Heart left ventricle (tissue), 16 donors: ENCODE measurements around the gene MFSD6L. TPM values are rescaled to one million over a fixed set of nuclear protein-coding genes. Genes with fewer than 3 reads are reported as not detected.

ENCODE experiments used
- ATAC-seq, 4 donors: fragments of 200-7000 bp; cut with Tn5 transposase; one replicate each; pipeline ENCODE4 v1.9.1; 2020 to 2022; ENCODE audit warnings: moderate library complexity in 4 of 4, mild to moderate bottlenecking in 3 of 4, moderate number of reproducible peaks in 1 of 4
- DNase-seq, 5 donors: peaks; one replicate each; pipeline ENCODE4 v3.0.0-alpha.2; 2020
- H3K27ac ChIP-seq, 12 donors: fragments of 200-600 bp; sonication (generic) in 4 of 12; one replicate each; pipeline versions ENCODE4 v1.5.0 to v1.8.0; 2016 to 2022; ENCODE audit warnings: mild to moderate bottlenecking in 2 of 12
- H3K27me3 ChIP-seq, 9 donors: fragments of 200-600 bp; sonication (generic) in 2 of 9; one replicate each; pipeline versions ENCODE4 v1.5.1 to v1.8.0; 2016 to 2022; ENCODE audit warnings: mild to moderate bottlenecking in 3 of 9
- H3K36me3 ChIP-seq, 9 donors: fragments of 200-600 bp; sonication (generic) in 2 of 9; one replicate each; pipeline versions ENCODE4 v1.5.0 to v1.8.0; 2018 to 2022; ENCODE audit warnings: mild to moderate bottlenecking in 2 of 9
- H3K4me1 ChIP-seq, 12 donors: fragments of 200-600 bp; sonication (generic) in 4 of 12; one replicate each; pipeline versions ENCODE4 v1.5.0 to v1.8.0; 2016 to 2022; ENCODE audit warnings: mild to moderate bottlenecking in 3 of 12
- H3K4me3 ChIP-seq, 12 donors: fragments of 200-600 bp; sonication (generic) in 4 of 12; one replicate each; pipeline versions ENCODE4 v1.5.0 to v1.8.0; 2017 to 2022; ENCODE audit warnings: mild to moderate bottlenecking in 9 of 12, moderate library complexity in 4 of 12
- H3K9me3 ChIP-seq, 12 donors: fragments of 200-600 bp; sonication (generic) in 4 of 12; one replicate each; pipeline versions ENCODE4 v1.5.0 to v1.8.0; 2016 to 2022; ENCODE audit warnings: mild to moderate bottlenecking in 1 of 12
- POLR2A ChIP-seq, 2 donors: fragments of 450-650 bp; IDR thresholded peaks; one replicate each; pipeline ENCODE4 v1.6.1; 2017; ENCODE audit warnings: antibody characterized with exemption in 2 of 2, mild to moderate bottlenecking in 2 of 2, moderate library complexity in 2 of 2
- WGBS, 4 donors: extraction: QIAGEN DNeasy Blood & Tissue Kit in 2 of 4; methylation state at CpG; one replicate each; pipeline versions ENCODE4 v1.1.5 to v1.1.7; 2013 to 2018; 5-methylcytosine and 5-hydroxymethylcytosine counted together
- intact Hi-C, 10 donors: fragments of 100-400 bp; cut with DNase I; formaldehyde crosslinking; loops; one replicate each; pipeline versions ENCODE4 v1.11.1 to v1.14.2; 2022
- polyA plus RNA-seq, 2 donors: library from polyadenylated mRNA; stranded (reverse); fragments of 200-250 nt; gene quantifications; one replicate each; pipeline ENCODE4 v1.2.3, GENCODE V29; 2013
- total RNA-seq, 9 donors: library from RNA; depleted of rRNA in 2 of 9; stranded (reverse); fragments of >200 nt in 2 of 9; fragmentation: NEBNext Ultra II Directional in 3 of 9; extraction: Animal tissue kit (Norgen Biotek cat#: 25700) in 3 of 9; gene quantifications; one replicate each; pipeline versions ENCODE4 v1.1.0 to v1.2.4, GENCODE V29; 2016 to 2023
- TF ChIP-seq, protein P1 (sequence below), 12 donors: fragments of 200-600 bp; sonication (generic) in 4 of 12; IDR thresholded peaks; one replicate each; pipeline versions ENCODE4 v1.5.0 to v1.8.0; 2018 to 2022; ENCODE audit warnings: antibody characterized with exemption in 12 of 12, mild to moderate bottlenecking in 5 of 12
- donor health status: ischemic (EF 13 %, LVEDD 7.1; RV severe dilation, severe dysfunction).
- donor health status: healthy with polysubstance abuse.
- donor health status: DM: no; HTN: yes; CAD: no.
- donor health status: DM: no; HTN: no; CAD: no.
- donor health status: ischemic (EF 25% LVEDD 6.9; RV normal size, moderate dysfunction).
- donor health status: ischemic (EF 25% LVEDD 5.7; RV mildly dilated, moderate dysfunction).
- donor health status: healthy.
- donor health status: DM: yes; HTN: yes; CAD: no.
- donor health status: ischemic (EF 35%, LVEDD 5.7; RV mildly dilated, moderate dysfunction).
- donor health status: nonischemic (EF 11% LVEDD 7.7; RV severe dilation, severe dysfunction).
- donor health status: DM: yes; HTN: yes; CAD: no.
- donor health status: PGD.
- donor health status: ischemic (EF 29% LVEDD 5.4; RV normal size, mild dysfunction).
- donor health status: nonischemic (EF 23%, LVEDD 6.1; RV moderate dilation, normal function).

Gene MFSD6L
- total and polyA plus RNA-seq, 11 donors = 0.08 to 0.43 (median 0.21) TPM; not detected in 8

DNA sequence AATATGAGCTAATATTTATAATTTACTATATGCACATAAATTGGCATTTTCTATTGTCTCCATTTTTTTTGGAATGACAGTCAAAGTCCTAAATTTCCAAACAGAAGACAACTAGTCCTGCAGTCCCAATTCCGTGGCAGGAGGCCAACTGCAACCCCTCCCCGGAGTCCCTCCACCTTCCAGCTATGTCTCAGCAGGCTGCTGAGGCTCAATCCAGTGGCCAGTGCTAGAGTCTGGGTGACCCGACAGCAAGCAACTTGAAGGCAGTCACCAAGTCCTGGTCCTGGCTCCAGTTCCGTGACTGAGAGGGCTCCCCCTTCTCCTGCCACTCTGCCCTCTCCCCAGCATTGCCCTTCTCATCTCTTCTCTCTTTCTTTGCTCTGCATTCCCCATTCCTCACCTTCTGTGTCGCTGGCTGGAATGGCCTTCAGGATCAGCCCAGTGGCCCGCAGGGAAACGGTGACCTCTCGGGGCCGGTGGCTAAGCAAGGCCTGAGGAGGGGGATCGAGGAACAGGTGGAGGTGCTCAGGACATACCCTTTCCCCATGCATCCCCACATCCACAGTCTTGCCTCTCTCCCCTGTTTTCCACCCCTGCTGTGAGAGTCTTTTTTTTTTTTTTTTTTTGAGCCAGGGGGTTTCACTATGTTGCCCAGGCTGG is 22.4 kb upstream of the MFSD6L start:
- Histone ChIP-seq H3K4me3 (no peak overlapping the region), H3K9me3 (peaks cover 0 to 15% (median 3%) of the 10 kb centered on the region in 12 donors), H3K27ac (no peak overlapping the region), H3K27me3 (no peaks in the 10 kb centered on the region), H3K36me3 (no peaks in the 10 kb centered on the region), H3K4me1 (no peaks in the 10 kb centered on the region)
- 87 to 89% (median 88%) methylated on average over 10 of the region's 10 CpGs for WGBS, 4 donors
- ATAC-seq = no peak
- intact Hi-C loops = no loop called here
- TF ChIP-seq, protein P1, sequence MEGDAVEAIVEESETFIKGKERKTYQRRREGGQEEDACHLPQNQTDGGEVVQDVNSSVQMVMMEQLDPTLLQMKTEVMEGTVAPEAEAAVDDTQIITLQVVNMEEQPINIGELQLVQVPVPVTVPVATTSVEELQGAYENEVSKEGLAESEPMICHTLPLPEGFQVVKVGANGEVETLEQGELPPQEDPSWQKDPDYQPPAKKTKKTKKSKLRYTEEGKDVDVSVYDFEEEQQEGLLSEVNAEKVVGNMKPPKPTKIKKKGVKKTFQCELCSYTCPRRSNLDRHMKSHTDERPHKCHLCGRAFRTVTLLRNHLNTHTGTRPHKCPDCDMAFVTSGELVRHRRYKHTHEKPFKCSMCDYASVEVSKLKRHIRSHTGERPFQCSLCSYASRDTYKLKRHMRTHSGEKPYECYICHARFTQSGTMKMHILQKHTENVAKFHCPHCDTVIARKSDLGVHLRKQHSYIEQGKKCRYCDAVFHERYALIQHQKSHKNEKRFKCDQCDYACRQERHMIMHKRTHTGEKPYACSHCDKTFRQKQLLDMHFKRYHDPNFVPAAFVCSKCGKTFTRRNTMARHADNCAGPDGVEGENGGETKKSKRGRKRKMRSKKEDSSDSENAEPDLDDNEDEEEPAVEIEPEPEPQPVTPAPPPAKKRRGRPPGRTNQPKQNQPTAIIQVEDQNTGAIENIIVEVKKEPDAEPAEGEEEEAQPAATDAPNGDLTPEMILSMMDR (IDR thresholded peaks at IDR 0.05) = no peak
- TF ChIP-seq POLR2A (IDR thresholded peaks at IDR 0.05) = no peak
- no peak for DNase-seq

DNA sequence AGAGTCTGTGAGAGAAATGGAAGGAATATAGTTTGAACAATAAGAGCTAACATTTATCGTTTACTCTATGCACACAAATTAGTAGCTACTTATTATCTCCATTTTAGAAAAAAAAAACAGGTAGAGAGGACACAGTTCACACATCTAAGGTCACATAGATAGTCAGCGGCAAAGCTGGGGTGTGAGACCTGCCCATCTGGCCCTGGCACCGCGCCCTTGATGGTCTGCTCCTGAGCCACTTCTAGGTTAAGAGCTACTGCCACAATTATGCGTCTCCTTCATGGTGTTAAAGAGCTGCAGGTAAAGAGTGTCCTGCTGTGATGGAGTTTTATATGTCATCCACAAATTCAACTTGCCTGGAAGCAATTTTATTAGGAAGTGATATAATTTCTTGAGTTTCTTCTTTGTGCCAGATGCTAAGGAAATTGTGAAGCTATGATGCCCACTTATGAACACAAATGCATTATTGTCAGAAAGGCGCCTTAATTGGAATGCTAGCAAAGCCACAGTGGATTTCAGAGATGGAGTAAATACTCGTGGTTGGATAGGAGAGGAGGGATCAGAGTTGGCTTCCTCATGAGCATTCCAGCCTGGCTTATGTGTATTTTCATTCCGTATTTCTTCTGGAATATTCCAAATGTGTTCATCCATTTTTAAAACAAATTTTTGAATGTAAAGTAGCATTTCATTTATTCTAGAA is 21.3 kb upstream of the MFSD6L start:
- peaks cover 0 to 14% (median 3%) of the 10 kb centered on the region in 12 donors for H3K9me3 ChIP-seq
- intact Hi-C loops = no loop called here
- WGBS, 4 donors = 79 to 82% (median 81%) methylated on average over 8 of the region's 8 CpGs

DNA sequence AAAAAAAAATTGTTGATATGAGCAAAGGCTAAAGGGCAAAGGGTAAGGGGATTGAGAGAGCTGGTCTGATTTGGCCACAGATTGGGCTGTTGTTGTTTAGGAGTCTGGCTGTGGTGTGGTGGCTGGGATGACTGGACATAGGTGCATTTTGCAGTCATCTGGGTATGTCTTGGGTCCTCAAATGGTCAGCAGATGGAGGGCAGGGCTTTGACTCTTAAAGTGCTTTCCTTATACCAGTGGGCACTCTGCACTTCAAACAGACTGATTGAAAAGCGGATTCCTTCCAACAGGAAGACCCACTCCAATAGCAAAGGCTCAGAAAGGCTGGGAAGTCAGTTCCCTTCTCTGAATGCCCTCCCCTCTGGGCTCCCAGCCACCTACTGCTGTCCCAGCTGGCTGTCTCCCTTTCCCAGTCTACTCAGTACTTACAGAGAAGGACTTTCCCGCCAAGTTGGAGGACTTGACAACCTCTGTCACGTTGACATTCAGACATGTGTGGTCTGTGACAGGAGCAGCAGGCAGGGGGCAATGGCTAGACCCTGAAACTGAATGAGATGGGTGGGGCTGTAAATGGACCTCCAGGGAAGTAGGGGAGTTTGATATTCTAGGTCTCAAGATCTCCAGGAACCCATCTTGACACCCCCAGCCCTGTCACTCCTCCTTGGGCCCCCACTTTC is 19.6 kb upstream of the MFSD6L start:
- WGBS, 4 donors = 31 to 48% (median 40%) methylated on average over 3 of the region's 3 CpGs

More for the DNA sequence above, 21.3 kb upstream of the MFSD6L start:
- TF ChIP-seq, protein P1 (IDR thresholded peaks at IDR 0.05) = no peak
- TF ChIP-seq POLR2A (IDR thresholded peaks at IDR 0.05) = no peak
- Histone ChIP-seq H3K4me1 (no peaks in the 10 kb centered on the region), H3K27me3 (no peaks in the 10 kb centered on the region), H3K36me3 (no peaks in the 10 kb centered on the region), H3K4me3 (no peak overlapping the region), H3K27ac (no peak overlapping the region)
- DNase-seq = no peak
- no peak for ATAC-seq

More for the DNA sequence above, 19.6 kb upstream of the MFSD6L start:
- DNase-seq = no peak
- no peaks in the 10 kb centered on the region for H3K27me3 ChIP-seq
- H3K4me1 ChIP-seq = no peaks in the 10 kb centered on the region
- no peaks in the 10 kb centered on the region for H3K9me3 ChIP-seq
- no peak overlapping the region for H3K27ac ChIP-seq
- intact Hi-C loops = no loop called here
- ATAC-seq = no peak
- H3K36me3 ChIP-seq = no peaks in the 10 kb centered on the region
- TF ChIP-seq, protein P1 (IDR thresholded peaks at IDR 0.05) = no peak
- no peak for TF ChIP-seq POLR2A (IDR thresholded peaks at IDR 0.05)
- H3K4me3 ChIP-seq = no peak overlapping the region
